Neural cell (in vitro differentiated cells): ENCODE measurements around the gene OR56A5. TPM values are rescaled to one million over a fixed set of nuclear protein-coding genes. Genes with fewer than 3 reads are reported as not detected.

Source experiments
- H2AFZ ChIP-seq: fragments of 200-600, 300-800 bp; sonication (generic), shearing (Covaris generic); 2 replicates; pipeline ENCODE4 v1.6.0; 2014; ENCODE audit warnings: low read depth, mild to moderate bottlenecking, antibody characterized with exemption, low read length, moderate library complexity
- H3F3A ChIP-seq: fragments of 200-600 bp; shearing (Covaris generic); 2 replicates; pipeline ENCODE4 v1.6.1; 2016; ENCODE audit warnings: mild to moderate bottlenecking, moderate library complexity, mixed read lengths, antibody characterized with exemption, low read length; ENCODE audit not compliant: insufficient read depth, poor library complexity, severe bottlenecking
- H3K27ac ChIP-seq: fragments of 200-600, 300-800 bp; sonication (generic), shearing (Covaris generic); 2 replicates; pipeline ENCODE4 v1.5.1; 2014; ENCODE audit warnings: mild to moderate bottlenecking, low read length, moderate library complexity
- H3K27me3 ChIP-seq: fragments of 300-800, 200-600 bp; sonication (generic), shearing (Covaris generic); 2 replicates; pipeline ENCODE4 v1.6.0; 2014; ENCODE audit warnings: mild to moderate bottlenecking, low read depth, low read length, moderate library complexity; ENCODE audit not compliant: insufficient read depth
- H3K36me3 ChIP-seq: fragments of 300-800, 200-600 bp; sonication (generic), shearing (Covaris generic); 2 replicates; pipeline ENCODE4 v1.5.1; 2014; ENCODE audit warnings: mild to moderate bottlenecking, antibody characterized with exemption, low read length, moderate library complexity; ENCODE audit not compliant: insufficient read depth
- H3K4me2 ChIP-seq: fragments of 300-800, 200-600 bp; sonication (generic), shearing (Covaris generic); 2 replicates; pipeline ENCODE4 v1.6.0; 2014; ENCODE audit warnings: mild to moderate bottlenecking, low read length
- H3K4me3 ChIP-seq: fragments of 300-800, 200-600 bp; sonication (generic), shearing (Covaris generic); 2 replicates; pipeline ENCODE4 v1.5.1; 2014; ENCODE audit warnings: mild to moderate bottlenecking, low read length, moderate library complexity
- H3K79me2 ChIP-seq: fragments of 200-600 bp; shearing (Covaris generic); replicated peaks from 2 replicates; pipeline ENCODE4 v1.6.0; 2014; ENCODE audit warnings: mild to moderate bottlenecking, low read length, moderate library complexity; ENCODE audit not compliant: insufficient read depth
- H3K9ac ChIP-seq: fragments of 300-800, 200-600 bp; sonication (generic), shearing (Covaris generic); 2 replicates; pipeline ENCODE4 v1.6.1; 2016; ENCODE audit warnings: mild to moderate bottlenecking, low read length, mixed read lengths
- H3K9me2 ChIP-seq: fragments of 200-600 bp; shearing (Covaris generic); 2 replicates; pipeline ENCODE4 v1.6.1; 2016; ENCODE audit warnings: mild to moderate bottlenecking, low read length, mixed read lengths; ENCODE audit not compliant: insufficient read depth
- H3K9me3 ChIP-seq: fragments of 200-600, 300-800 bp; sonication (generic), shearing (Covaris generic); 2 replicates; pipeline ENCODE4 v1.6.1; 2016; ENCODE audit warnings: mild to moderate bottlenecking, mixed run types, low read length, moderate library complexity, mixed read lengths
- H4K20me1 ChIP-seq: fragments of 200-600 bp; shearing (Covaris generic); 2 replicates; pipeline ENCODE4 v1.6.1; 2016; ENCODE audit warnings: mild to moderate bottlenecking, mixed run types; ENCODE audit not compliant: insufficient read depth
- EP300 ChIP-seq: fragments of 450-650 bp; conservative IDR thresholded peaks from 2 replicates; pipeline ENCODE4 v1.6.1; 2014; ENCODE audit warnings: antibody characterized with exemption, mild to moderate bottlenecking, moderate library complexity; ENCODE audit not compliant: poor library complexity, severe bottlenecking
- EZH2 ChIP-seq: fragments of 200-600, 300-800 bp; shearing (Covaris generic), sonication (generic); IDR thresholded peaks from 2 replicates; pipeline ENCODE4 v1.6.1; 2014; ENCODE audit warnings: antibody characterized with exemption, low read length, borderline replicate concordance, mild to moderate bottlenecking; ENCODE audit not compliant: insufficient read depth, poor library complexity, severe bottlenecking
- MXI1 ChIP-seq: fragments of 450-650 bp; conservative IDR thresholded peaks from 2 replicates; pipeline ENCODE4 v1.6.1; 2014; ENCODE audit warnings: antibody characterized with exemption, mild to moderate bottlenecking; ENCODE audit not compliant: poor library complexity, severe bottlenecking
- POLR2AphosphoS5 ChIP-seq: IDR thresholded peaks from 2 replicates; pipeline ENCODE4 v1.6.1; 2012
- RAD21 ChIP-seq: fragments of 450-650 bp; conservative IDR thresholded peaks from 2 replicates; pipeline ENCODE4 v1.6.1; 2014; ENCODE audit warnings: antibody characterized with exemption, mild to moderate bottlenecking, moderate library complexity
- SMC3 ChIP-seq: fragments of 450-650 bp; conservative IDR thresholded peaks from 2 replicates; pipeline ENCODE4 v1.6.1; 2014; ENCODE audit warnings: antibody characterized with exemption, mild to moderate bottlenecking, moderate library complexity; ENCODE audit not compliant: poor library complexity
- TAF1 ChIP-seq: IDR thresholded peaks from 2 replicates; pipeline ENCODE4 v1.6.1; 2012; ENCODE audit warnings: low read depth
- polyA plus RNA-seq: library from polyadenylated mRNA; depleted of rRNA; stranded (reverse); fragments of >200 nt; gene quantifications from 2 replicates; pipeline ENCODE4 v1.2.3, GENCODE V29; 2014
- TF ChIP-seq, protein P1 (sequence below): IDR thresholded peaks from 2 replicates; pipeline ENCODE4 v1.6.1; 2012; ENCODE audit warnings: borderline replicate concordance
- TF ChIP-seq, protein P2 (sequence below): fragments of 450-650 bp; IDR thresholded peaks from 2 replicates; pipeline ENCODE4 v1.5.1; 2014; ENCODE audit warnings: antibody characterized with exemption, mild to moderate bottlenecking, moderate library complexity; ENCODE audit not compliant: poor library complexity, severe bottlenecking

The OR56A5 gene
- polyA plus RNA-seq, 1 donor from 2014 or later: not detected

- no peaks in the 10 kb centered on the region for H3K9me3 ChIP-seq
- no peak overlapping the region for H3K27ac ChIP-seq
- H2AFZ ChIP-seq: no peak overlapping the region
- no peak overlapping the region for H3K9ac ChIP-seq
- no peaks in the 10 kb centered on the region for H3K36me3 ChIP-seq
- no peaks in the 10 kb centered on the region for H3F3A ChIP-seq
- H3K4me2 ChIP-seq: no peak overlapping the region
- TF ChIP-seq MXI1: no peak
- TF ChIP-seq SMC3: no peak
- TF ChIP-seq EP300: no peak
- no peak for TF ChIP-seq EZH2
- no peak for TF ChIP-seq RAD21
- TF ChIP-seq, protein P1, sequence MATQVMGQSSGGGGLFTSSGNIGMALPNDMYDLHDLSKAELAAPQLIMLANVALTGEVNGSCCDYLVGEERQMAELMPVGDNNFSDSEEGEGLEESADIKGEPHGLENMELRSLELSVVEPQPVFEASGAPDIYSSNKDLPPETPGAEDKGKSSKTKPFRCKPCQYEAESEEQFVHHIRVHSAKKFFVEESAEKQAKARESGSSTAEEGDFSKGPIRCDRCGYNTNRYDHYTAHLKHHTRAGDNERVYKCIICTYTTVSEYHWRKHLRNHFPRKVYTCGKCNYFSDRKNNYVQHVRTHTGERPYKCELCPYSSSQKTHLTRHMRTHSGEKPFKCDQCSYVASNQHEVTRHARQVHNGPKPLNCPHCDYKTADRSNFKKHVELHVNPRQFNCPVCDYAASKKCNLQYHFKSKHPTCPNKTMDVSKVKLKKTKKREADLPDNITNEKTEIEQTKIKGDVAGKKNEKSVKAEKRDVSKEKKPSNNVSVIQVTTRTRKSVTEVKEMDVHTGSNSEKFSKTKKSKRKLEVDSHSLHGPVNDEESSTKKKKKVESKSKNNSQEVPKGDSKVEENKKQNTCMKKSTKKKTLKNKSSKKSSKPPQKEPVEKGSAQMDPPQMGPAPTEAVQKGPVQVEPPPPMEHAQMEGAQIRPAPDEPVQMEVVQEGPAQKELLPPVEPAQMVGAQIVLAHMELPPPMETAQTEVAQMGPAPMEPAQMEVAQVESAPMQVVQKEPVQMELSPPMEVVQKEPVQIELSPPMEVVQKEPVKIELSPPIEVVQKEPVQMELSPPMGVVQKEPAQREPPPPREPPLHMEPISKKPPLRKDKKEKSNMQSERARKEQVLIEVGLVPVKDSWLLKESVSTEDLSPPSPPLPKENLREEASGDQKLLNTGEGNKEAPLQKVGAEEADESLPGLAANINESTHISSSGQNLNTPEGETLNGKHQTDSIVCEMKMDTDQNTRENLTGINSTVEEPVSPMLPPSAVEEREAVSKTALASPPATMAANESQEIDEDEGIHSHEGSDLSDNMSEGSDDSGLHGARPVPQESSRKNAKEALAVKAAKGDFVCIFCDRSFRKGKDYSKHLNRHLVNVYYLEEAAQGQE: no peak
- TF ChIP-seq, protein P2, sequence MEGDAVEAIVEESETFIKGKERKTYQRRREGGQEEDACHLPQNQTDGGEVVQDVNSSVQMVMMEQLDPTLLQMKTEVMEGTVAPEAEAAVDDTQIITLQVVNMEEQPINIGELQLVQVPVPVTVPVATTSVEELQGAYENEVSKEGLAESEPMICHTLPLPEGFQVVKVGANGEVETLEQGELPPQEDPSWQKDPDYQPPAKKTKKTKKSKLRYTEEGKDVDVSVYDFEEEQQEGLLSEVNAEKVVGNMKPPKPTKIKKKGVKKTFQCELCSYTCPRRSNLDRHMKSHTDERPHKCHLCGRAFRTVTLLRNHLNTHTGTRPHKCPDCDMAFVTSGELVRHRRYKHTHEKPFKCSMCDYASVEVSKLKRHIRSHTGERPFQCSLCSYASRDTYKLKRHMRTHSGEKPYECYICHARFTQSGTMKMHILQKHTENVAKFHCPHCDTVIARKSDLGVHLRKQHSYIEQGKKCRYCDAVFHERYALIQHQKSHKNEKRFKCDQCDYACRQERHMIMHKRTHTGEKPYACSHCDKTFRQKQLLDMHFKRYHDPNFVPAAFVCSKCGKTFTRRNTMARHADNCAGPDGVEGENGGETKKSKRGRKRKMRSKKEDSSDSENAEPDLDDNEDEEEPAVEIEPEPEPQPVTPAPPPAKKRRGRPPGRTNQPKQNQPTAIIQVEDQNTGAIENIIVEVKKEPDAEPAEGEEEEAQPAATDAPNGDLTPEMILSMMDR: no peak
- TF ChIP-seq TAF1: no peak
- no peak for TF ChIP-seq POLR2AphosphoS5
- no peaks in the 10 kb centered on the region for H4K20me1 ChIP-seq
- no peaks in the 10 kb centered on the region for H3K27me3 ChIP-seq
- no peak overlapping the region for H3K4me3 ChIP-seq
- H3K9me2 ChIP-seq: no peaks in the 10 kb centered on the region
- H3K79me2 ChIP-seq: no peaks in the 10 kb centered on the region
Measured at GRCh38 chr11:5928271-5928670, 40.0 kb downstream of the OR56A5 start.

DNA sequence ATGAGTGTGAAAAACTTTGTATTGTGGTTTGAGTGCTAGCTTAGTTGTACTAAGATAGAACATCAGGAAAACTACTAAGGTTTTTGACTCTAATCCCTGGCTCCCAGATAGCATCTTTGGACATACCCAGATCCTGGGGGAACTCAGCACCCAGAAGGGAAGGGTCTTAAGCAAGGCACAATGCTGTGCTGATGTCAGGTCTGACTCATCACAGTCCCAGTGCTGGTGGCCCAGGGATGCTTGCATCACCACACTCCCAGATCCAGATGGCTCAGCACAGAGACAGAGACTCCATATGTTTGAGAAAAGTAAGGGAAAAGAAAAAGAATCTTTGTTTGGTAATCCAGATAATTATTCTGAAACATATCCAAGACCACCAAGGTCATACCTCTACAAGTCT lies 44.5 kb downstream of the OR56A5 start:
- Histone ChIP-seq H3K9me3 (no peaks in the 10 kb centered on the region), H3K4me3 (no peak overlapping the region), H2AFZ (no peak overlapping the region), H3F3A (no peaks in the 10 kb centered on the region), H3K27ac (no peak overlapping the region), H3K4me2 (no peak overlapping the region), H3K27me3 (no peaks in the 10 kb centered on the region), H3K36me3 (no peaks in the 10 kb centered on the region), H3K9me2 (no peaks in the 10 kb centered on the region), H3K9ac (no peak overlapping the region), H4K20me1 (no peaks in the 10 kb centered on the region), H3K79me2 (no peaks in the 10 kb centered on the region)
- TF ChIP-seq SMC3 (no peak), EZH2 (no peak), EP300 (no peak)
- TF ChIP-seq, protein P2: no peak
- TF ChIP-seq, protein P1: no peak
